Right lobe of liver (tissue), 6 donors: ENCODE results near the gene FLRT1. TPM values are rescaled to one million over a fixed set of nuclear protein-coding genes. Genes with fewer than 3 reads are reported as not detected.
A peak's percentile ranks its signal among the peaks of the same experiment; 100 is the strongest.

ENCODE experiments used
- ATAC-seq, 4 donors: fragments of 200-7000 bp; cut with Tn5 transposase; one replicate each; pipeline ENCODE4 v1.9.1; 2020; ENCODE audit warnings: mild to moderate bottlenecking in 4 of 4, moderate library complexity in 4 of 4
- DNase-seq, 3 donors: peaks; one replicate each; pipeline ENCODE4 v3.0.0-alpha.2; 2020
- H3K27ac ChIP-seq, 3 donors: fragments of 200-600 bp; one replicate each; pipeline ENCODE4 v1.8.0; 2022
- H3K27me3 ChIP-seq, 2 donors: fragments of 200-600 bp; one replicate each; pipeline ENCODE4 v1.8.0; 2022
- H3K36me3 ChIP-seq, 4 donors: fragments of 200-600 bp; sonication (generic) in 1 of 4; one replicate each; pipeline versions ENCODE4 v1.5.1 to v1.8.0; 2017 to 2022; ENCODE audit warnings: control low read depth in 1 of 4
- H3K4me1 ChIP-seq, 4 donors: fragments of 200-600 bp; sonication (generic) in 1 of 4; one replicate each; pipeline versions ENCODE4 v1.5.1 to v1.8.0; 2017 to 2022; ENCODE audit warnings: control low read depth in 1 of 4
- H3K4me3 ChIP-seq, 3 donors: fragments of 200-600 bp; one replicate each; pipeline ENCODE4 v1.8.0; 2022
- H3K9me3 ChIP-seq, 4 donors: fragments of 200-600 bp; sonication (generic) in 1 of 4; one replicate each; pipeline versions ENCODE4 v1.5.1 to v1.8.0; 2017 to 2022; ENCODE audit warnings: control low read depth in 1 of 4
- CTCF ChIP-seq, 4 donors: fragments of 200-600 bp in 3 of 4; fragments of 450-650 bp in 1 of 4; IDR thresholded peaks; one replicate each; pipeline versions ENCODE4 v1.5.1 to v1.8.0; 2016 to 2022; ENCODE audit warnings: antibody characterized with exemption in 4 of 4, mild to moderate bottlenecking in 2 of 4
- POLR2A ChIP-seq: fragments of 450-650 bp; IDR thresholded peaks from one replicate; pipeline ENCODE4 v1.6.1; 2017; ENCODE audit warnings: antibody characterized with exemption, mild to moderate bottlenecking
- WGBS: methylation state at CpG from one replicate; pipeline ENCODE4 v1.1.6; 2018; ENCODE audit warnings: low coverage, low lambda C conversion rate; ENCODE audit not compliant: insufficient coverage; ENCODE audit errors: missing lambda C conversion rate; 5-methylcytosine and 5-hydroxymethylcytosine counted together
- intact Hi-C, 2 donors: fragments of 100-400 bp; cut with DNase I; formaldehyde crosslinking; loops; one replicate each; pipeline versions ENCODE4 v1.11.2 to v1.14.1; 2022
- total RNA-seq, 6 experiments: library from RNA; depleted of rRNA in 2 of 6; stranded (reverse); fragments of >200 nt in 2 of 6; fragmentation: NEBNext Ultra II Directional in 3 of 6; extraction: Animal tissue kit (Norgen Biotek cat#: 25700) in 3 of 6; gene quantifications; one replicate each; pipeline versions ENCODE4 v1.1.0 to v1.2.4, GENCODE V29; 2016 to 2023
- donor health status: DM: no; HTN: yes; CAD: no.
- donor health status: DM: no; HTN: no; CAD: no.
- donor health status: DM: no; HTN: no; CAD: no.
- donor health status: DM: no; HTN: yes; CAD: no.
- donor health status: DM: no; HTN: yes; CAD: no.

FLRT1 gene
- total RNA-seq, 6 experiments from 2014 or later = 0.12 TPM; not detected in 5

- no peak for TF ChIP-seq POLR2A
- Histone ChIP-seq H3K4me1 (peaks cover 0 to 10% (median 5%) of the 10 kb centered on the region in 4 donors), H3K9me3 (no peaks in the 10 kb centered on the region), H3K4me3 (no peak overlapping the region), H3K36me3 (no peaks in the 10 kb centered on the region), H3K27ac (no peak overlapping the region), H3K27me3 (no peaks in the 10 kb centered on the region)
- ATAC-seq (no peak), DNase-seq (no peak)
- no CpG with 5 or more reads among the region's 4 CpGs for WGBS
- intact Hi-C loops = no loop called here
These were observed 30.0 kb upstream of the FLRT1 start for GRCh38 chr11:64005691-64006090.

DNA sequence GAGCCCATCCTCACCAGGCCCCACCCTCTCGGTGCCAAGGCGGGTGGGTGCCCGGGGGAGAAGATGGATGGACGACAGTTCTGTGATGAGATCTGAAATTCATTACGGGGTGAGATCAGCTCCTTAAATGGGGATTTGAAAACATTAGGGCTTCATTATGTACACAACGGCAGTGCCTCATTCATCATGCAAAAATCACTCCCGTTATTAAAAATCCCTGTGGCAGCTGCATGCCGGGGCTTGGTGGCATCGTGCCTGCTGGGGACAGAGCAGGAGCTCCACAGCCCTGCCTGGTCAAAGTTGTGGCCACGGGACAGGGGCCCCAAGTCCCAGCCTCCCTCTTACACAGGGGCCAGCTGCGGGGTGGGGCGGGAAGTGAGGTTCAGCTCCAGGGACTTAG is 29.3 kb upstream of the FLRT1 start:
- TF ChIP-seq POLR2A (no peak), CTCF (IDR thresholded peaks at IDR 0.05) (no peak)
- Histone ChIP-seq H3K27ac (no peak overlapping the region), H3K27me3 (no peaks in the 10 kb centered on the region), H3K9me3 (no peaks in the 10 kb centered on the region), H3K4me1 (peaks cover 0 to 10% (median 3%) of the 10 kb centered on the region in 4 donors), H3K4me3 (no peak overlapping the region), H3K36me3 (no peaks in the 10 kb centered on the region)
- 82% methylated on average over 6 of the region's 12 CpGs for WGBS
- intact Hi-C loops = no loop called here
- no peak for ATAC-seq
- DNase-seq = no peak

GRCh38 chr11:64007160-64007628 is 28.5 kb upstream of the FLRT1 start:
- ATAC-seq = peak; percentile 4 to 30 (median 16)
- Histone ChIP-seq H3K9me3 (no peaks in the 10 kb centered on the region), H3K27me3 (no peaks in the 10 kb centered on the region), H3K27ac (no peak overlapping the region), H3K4me1 (peaks cover 0 to 10% (median 3%) of the 10 kb centered on the region in 4 donors), H3K36me3 (no peaks in the 10 kb centered on the region), H3K4me3 (peak overlapping the region in 1 of 3 donors; percentile 0)
- DNase-seq = peak in 1 of 3 donors; percentile 35
- WGBS = 52% methylated on average over 22 of the region's 27 CpGs
- intact Hi-C loops = no loop called here
- no peak for TF ChIP-seq POLR2A
- TF ChIP-seq CTCF (IDR thresholded peaks at IDR 0.05) = no peak

DNA sequence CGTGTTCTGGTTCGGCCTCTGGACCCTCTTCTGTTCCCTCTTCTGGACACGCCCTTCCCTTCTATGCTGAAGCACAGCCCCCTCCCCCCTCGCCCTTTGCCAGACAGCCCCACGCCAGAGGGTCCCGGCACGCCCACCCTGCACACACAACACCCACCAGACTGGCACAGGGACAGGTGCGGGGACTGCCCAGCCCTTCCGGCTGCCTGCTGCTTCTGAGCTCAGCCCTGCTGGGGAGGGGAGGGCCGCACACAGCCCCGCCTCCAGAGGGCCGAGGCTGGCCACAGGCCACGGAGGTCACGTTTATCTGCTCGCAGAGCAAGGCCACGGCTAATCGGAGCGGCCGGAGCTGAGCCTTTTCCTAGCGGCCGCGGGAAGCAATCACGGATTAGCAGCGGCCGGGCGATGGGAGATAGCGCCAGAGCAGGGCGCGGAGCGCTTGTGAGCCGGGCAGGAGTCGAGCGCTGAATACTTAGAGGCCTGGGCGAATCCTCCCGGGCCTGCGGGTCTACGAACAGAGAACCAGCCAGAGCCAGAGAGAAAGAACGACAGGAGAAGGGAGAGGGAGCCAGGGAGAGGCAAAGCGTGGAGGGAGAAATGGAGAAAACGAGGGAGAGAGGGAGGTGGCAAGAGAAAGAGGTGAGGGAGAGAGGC is 28.0 kb upstream of the FLRT1 start:
- Histone ChIP-seq H3K27me3 (no peaks in the 10 kb centered on the region), H3K9me3 (no peaks in the 10 kb centered on the region), H3K36me3 (no peaks in the 10 kb centered on the region), H3K4me1 (peaks cover 0 to 10% (median 3%) of the 10 kb centered on the region in 4 donors), H3K27ac (no peak overlapping the region), H3K4me3 (peak overlapping the region in 1 of 3 donors; percentile 0)
- TF ChIP-seq POLR2A (no peak), CTCF (IDR thresholded peaks at IDR 0.05) (peak; percentile 25 to 58 (median 36))
- peak; percentile 91 to 92 (median 91) for DNase-seq
- ATAC-seq = peak; percentile 95 to 98 (median 96)
- intact Hi-C loops = no loop called here
- WGBS = 9% methylated on average over 20 of the region's 40 CpGs

DNA sequence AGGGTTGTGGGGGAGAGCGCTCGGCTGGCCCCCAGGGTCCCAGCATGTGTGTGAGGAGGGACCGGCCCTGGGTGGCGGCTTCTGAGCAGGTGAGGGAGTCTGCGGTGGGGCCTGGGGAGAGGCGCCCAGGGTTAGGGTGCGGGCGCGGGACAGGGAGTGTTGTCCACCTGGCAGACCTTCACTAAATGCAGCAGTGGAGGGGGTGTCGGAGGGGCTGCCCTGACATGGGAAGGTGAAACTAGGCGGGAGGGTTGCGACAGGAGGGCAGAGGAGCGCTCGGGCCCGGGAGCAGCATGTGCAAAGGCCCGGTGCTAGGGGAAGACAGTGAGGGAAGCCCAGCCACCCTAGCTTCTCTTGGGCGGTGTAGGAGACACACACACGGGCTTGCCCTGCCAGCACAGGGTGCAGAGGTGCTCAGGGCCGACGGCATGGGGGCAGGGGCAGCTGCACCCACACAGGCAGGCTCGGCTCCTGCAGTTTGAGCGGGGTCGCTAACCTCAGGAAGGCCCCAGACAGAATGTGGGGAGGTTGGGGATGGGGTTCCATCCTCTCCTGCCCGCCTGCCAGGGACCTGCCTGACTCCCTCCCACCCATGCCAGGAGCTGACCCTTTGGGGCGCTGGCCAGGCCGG is 27.3 kb upstream of the FLRT1 start:
- no peak for DNase-seq
- H3K4me1 ChIP-seq = peaks cover 0 to 10% (median 3%) of the 10 kb centered on the region in 4 donors
- no peaks in the 10 kb centered on the region for H3K27me3 ChIP-seq
- H3K27ac ChIP-seq = no peak overlapping the region
- WGBS = 74% methylated on average over 6 of the region's 26 CpGs
- H3K4me3 ChIP-seq = peak overlapping the region in 1 of 3 donors; percentile 0
- no peak for TF ChIP-seq POLR2A
- no peak for TF ChIP-seq CTCF (IDR thresholded peaks at IDR 0.05)
- ATAC-seq = no peak
- H3K9me3 ChIP-seq = no peaks in the 10 kb centered on the region
- no peaks in the 10 kb centered on the region for H3K36me3 ChIP-seq
- intact Hi-C loops = no loop called here
